ENCODE data around the gene SPAG16.

- no peak for TF ChIP-seq KAT7 (CRISPR knock-in tag; IDR thresholded peaks at IDR 0.05; ENCODE audit: borderline replicate concordance)
- no peak for TF ChIP-seq CTCF (IDR thresholded peaks at IDR 0.05)
- no peak for TF ChIP-seq ATF6 (CRISPR knock-in tag; IDR thresholded peaks at IDR 0.05)
- no peak for TF ChIP-seq FOXJ3 (CRISPR knock-in tag; IDR thresholded peaks at IDR 0.05; ENCODE audit: borderline replicate concordance)
- TF ChIP-seq SMAD4 (CRISPR knock-in tag; IDR thresholded peaks at IDR 0.05), result no peak
- no peak for TF ChIP-seq ZNF121 (CRISPR knock-in tag; IDR thresholded peaks at IDR 0.05)
- no peak for TF ChIP-seq NR2C2 (CRISPR knock-in tag; IDR thresholded peaks at IDR 0.05)
- TF ChIP-seq ZMAT4 (CRISPR knock-in tag; IDR thresholded peaks at IDR 0.05), result no peak
- TF ChIP-seq ZNF425 (CRISPR knock-in tag; conservative IDR thresholded peaks at IDR 0.05), result no peak
- TF ChIP-seq IRF2 (CRISPR knock-in tag; IDR thresholded peaks at IDR 0.05; ENCODE audit: borderline replicate concordance, low read depth), result no peak
- no peak for TF ChIP-seq USF1 (CRISPR knock-in tag; IDR thresholded peaks at IDR 0.05)
Measured at GRCh38 chr2:213316001-213316735, 31.9 kb downstream of the SPAG16 start.
